ENCODE data around the gene SHCBP1L. TPM values are rescaled to one million over a fixed set of nuclear protein-coding genes. Genes with fewer than 3 reads are reported as not detected.

SHCBP1L gene
- total RNA-seq (not detected in 2 replicates), polyA plus RNA-seq (not detected in 2 replicates)

GRCh38 chr1:182952677-182953444, at the start of gene SHCBP1L:
TSS of gene SHCBP1L (minus strand) at chr1:182953166. CDS start at chr1:182953133, 33 bp downstream.
- Histone ChIP-seq H3K27ac (no peak within 1 kb of the TSS), H3K27me3 (no peaks in the 10 kb centered on the region), H3K4me3 (no peak within 1 kb of the TSS), H3K4me1 (ENCODE audit: low read depth) (no peaks in the 10 kb centered on the region), H3K9me3 (ENCODE audit: low read depth) (no peaks in the 10 kb centered on the region), H3K36me3 (no peaks in the 10 kb centered on the region)
- no peak for TF ChIP-seq CTCF (IDR thresholded peaks at IDR 0.05; ENCODE audit: low read depth, low read length)
- peak in 1 of 2 donors; percentile 41 for DNase-seq (ENCODE audit: low read depth in 1 of 2, low spot score in 1 of 2)

- Histone ChIP-seq H3K4me3 (no peak overlapping the region), H3K27me3 (no peaks in the 10 kb centered on the region), H3K36me3 (no peaks in the 10 kb centered on the region), H3K27ac (no peak overlapping the region), H3K9me3 (ENCODE audit: low read depth) (no peaks in the 10 kb centered on the region), H3K4me1 (ENCODE audit: low read depth) (no peaks in the 10 kb centered on the region)
- no peak for DNase-seq (ENCODE audit: low read depth in 1 of 2, low spot score in 1 of 2)
- no peak for TF ChIP-seq CTCF (IDR thresholded peaks at IDR 0.05; ENCODE audit: low read depth, low read length)
Observed at GRCh38 chr1:183002267-183002666, 49.3 kb upstream of the SHCBP1L start.

GRCh38 chr1:183000167-183000962, 47.4 kb upstream of the SHCBP1L start:
- Histone ChIP-seq H3K4me1 (ENCODE audit: low read depth) (no peaks in the 10 kb centered on the region), H3K27ac (no peak overlapping the region), H3K9me3 (ENCODE audit: low read depth) (no peaks in the 10 kb centered on the region), H3K27me3 (no peaks in the 10 kb centered on the region), H3K36me3 (no peaks in the 10 kb centered on the region), H3K4me3 (no peak overlapping the region)
- no peak for TF ChIP-seq CTCF (IDR thresholded peaks at IDR 0.05; ENCODE audit: low read depth, low read length)
- peak in 1 of 2 donors; percentile 61 for DNase-seq (ENCODE audit: low read depth in 1 of 2, low spot score in 1 of 2)

- no peak for DNase-seq (ENCODE audit: low read depth in 1 of 2, low spot score in 1 of 2)
- H3K36me3 ChIP-seq, result no peaks in the 10 kb centered on the region
- TF ChIP-seq CTCF (IDR thresholded peaks at IDR 0.05; ENCODE audit: low read depth, low read length), result no peak
- H3K4me3 ChIP-seq, result no peak overlapping the region
- H3K27me3 ChIP-seq, result no peaks in the 10 kb centered on the region
- no peaks in the 10 kb centered on the region for H3K9me3 ChIP-seq (ENCODE audit: low read depth)
- no peaks in the 10 kb centered on the region for H3K4me1 ChIP-seq (ENCODE audit: low read depth)
- H3K27ac ChIP-seq, result no peak overlapping the region
Observed at GRCh38 chr1:182998482-182998881, 45.5 kb upstream of the SHCBP1L start.

GRCh38 chr1:182996816-182997215, 43.9 kb upstream of the SHCBP1L start:
- Histone ChIP-seq H3K36me3 (no peaks in the 10 kb centered on the region), H3K27me3 (no peaks in the 10 kb centered on the region), H3K4me1 (ENCODE audit: low read depth) (no peaks in the 10 kb centered on the region), H3K27ac (no peak overlapping the region), H3K9me3 (ENCODE audit: low read depth) (no peaks in the 10 kb centered on the region), H3K4me3 (no peak overlapping the region)
- no peak for DNase-seq (ENCODE audit: low read depth in 1 of 2, low spot score in 1 of 2)
- TF ChIP-seq CTCF (IDR thresholded peaks at IDR 0.05; ENCODE audit: low read depth, low read length), result no peak
